ENCODE measurements around the gene SCO2. TPM values are rescaled to one million over a fixed set of nuclear protein-coding genes. Genes with fewer than 3 reads are reported as not detected.
A peak's percentile ranks its signal among the peaks of the same experiment; 100 is the strongest.

SCO2 gene
- total RNA-seq, 1 donor from 2014 or later: 14.8 TPM

DNA sequence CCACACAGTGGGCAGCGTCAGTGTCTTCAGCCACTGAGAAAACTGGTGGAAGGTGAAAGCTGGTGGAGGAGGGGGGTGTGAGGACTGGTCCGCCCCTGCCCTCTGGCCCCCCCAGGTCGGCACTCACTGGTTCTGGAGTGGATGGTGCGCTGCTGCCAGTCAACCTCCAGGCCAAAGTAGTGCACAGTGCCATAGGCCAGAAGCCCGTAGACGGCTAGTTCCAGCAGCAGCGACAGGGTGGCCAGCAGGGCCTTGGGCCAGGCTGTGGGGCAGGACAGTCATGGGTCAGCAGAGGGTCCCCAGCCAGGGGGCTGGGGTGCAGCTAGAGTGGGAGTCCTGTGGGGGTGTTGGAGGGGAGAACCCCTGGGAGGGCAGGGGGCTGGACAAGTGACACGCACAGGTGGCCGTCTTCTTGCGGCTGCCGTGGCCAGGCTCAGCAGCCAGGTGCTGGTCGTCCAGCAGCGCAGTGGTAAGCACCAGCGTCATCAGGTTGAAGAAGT is 20.1 kb downstream of the SCO2 start:
- H3K36me3 Mint-ChIP-seq (ENCODE audit: low read depth): peaks cover 7% of the 10 kb centered on the region
- no peaks in the 10 kb centered on the region for H3K9me3 Mint-ChIP-seq
- peaks cover 13% of the 10 kb centered on the region for H3K4me1 Mint-ChIP-seq (ENCODE audit: low read depth)
- H3K27ac Mint-ChIP-seq: no peak overlapping the region
- intact Hi-C loops (cut with micrococcal nuclease): no loop called here
- H3K27me3 Mint-ChIP-seq (ENCODE audit: insufficient read depth): no peaks in the 10 kb centered on the region
- no peak for DNase-seq (ENCODE audit: low spot score)
- H3K4me3 Mint-ChIP-seq: peak overlapping the region; percentile 59

DNA sequence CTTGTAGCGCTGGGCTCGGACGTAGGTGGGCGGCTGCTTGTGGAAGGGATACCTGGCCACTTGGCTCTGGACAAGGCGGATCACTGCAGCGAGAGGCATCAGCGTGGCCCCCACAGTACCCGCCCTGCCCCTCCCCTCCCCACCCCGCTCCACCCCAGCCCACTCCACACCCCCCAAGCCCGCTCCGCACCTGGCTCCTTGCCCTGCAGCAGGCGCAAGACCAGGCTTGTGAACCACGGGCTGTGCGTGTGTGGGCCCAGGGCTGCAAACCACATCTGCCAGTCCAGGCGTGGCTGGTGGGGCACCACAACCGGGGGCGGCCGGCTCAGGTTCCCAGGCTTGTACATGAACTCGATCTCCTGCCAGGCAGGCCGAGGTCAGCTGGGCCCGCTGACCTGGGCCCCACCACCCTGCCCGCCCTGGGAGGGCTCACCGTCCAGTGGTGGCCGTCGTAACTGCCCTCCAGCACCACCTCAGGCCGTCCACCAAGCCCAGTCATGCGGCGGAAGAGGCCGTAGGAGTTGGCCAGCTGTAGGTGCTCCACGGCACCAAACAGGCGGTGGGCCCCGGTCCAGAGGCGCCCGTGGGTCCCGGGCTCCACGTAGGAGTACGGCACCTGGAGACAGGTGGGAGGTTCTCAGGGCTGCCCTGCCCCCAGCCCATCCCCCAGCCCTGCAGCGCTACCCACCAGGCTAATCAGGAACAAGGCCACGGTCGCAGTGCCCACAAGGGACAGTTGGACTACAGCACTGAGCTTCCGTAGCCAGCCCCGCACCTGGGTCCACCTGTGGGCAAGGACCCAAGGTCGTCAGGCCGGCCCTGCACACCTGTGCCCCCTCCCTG is 20.8 kb downstream of the SCO2 start:
- Mint-ChIP-seq H3K4me1 (ENCODE audit: low read depth) (peaks cover 11% of the 10 kb centered on the region), H3K9me3 (no peaks in the 10 kb centered on the region), H3K36me3 (ENCODE audit: low read depth) (peaks cover 7% of the 10 kb centered on the region), H3K27ac (no peak overlapping the region), H3K27me3 (ENCODE audit: insufficient read depth) (no peaks in the 10 kb centered on the region), H3K4me3 (peak overlapping the region; percentile 59)
- no peak for DNase-seq (ENCODE audit: low spot score)
- intact Hi-C loops (cut with micrococcal nuclease): no loop called here

DNA sequence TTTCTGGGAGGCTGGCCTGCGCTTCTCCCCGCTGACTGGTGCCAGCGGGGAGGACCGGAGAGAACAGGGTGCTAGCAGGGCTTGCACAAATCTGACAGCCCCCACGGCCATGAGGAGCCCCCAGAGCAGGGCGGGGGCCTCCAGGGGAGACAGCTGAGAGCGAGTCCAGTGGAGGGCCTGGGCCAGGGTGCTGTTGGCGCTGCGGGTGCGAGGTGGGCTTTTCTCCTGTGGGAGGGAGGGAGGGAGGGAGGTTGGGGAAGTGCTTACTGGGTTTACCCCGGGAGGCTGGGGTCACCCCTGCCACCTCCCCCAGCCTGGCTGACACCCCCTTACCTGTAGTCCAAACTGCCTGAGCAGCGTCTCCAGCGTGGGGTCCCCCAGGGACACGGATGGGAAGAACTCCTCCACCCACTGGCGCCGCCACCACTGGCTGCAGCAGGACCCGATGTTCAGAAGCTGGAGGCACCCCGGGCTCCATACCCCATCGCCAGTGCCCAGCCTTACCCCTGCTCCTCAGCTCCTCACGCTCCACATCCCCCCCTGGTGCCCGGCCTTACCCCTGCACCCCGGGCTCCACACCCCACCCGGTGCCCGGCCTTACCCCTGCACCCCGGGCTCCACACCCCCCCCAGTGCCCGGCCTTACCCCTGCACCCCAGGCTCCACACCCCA is 21.8 kb downstream of the SCO2 start:
- peaks cover 4% of the 10 kb centered on the region for H3K36me3 Mint-ChIP-seq (ENCODE audit: low read depth)

DNA sequence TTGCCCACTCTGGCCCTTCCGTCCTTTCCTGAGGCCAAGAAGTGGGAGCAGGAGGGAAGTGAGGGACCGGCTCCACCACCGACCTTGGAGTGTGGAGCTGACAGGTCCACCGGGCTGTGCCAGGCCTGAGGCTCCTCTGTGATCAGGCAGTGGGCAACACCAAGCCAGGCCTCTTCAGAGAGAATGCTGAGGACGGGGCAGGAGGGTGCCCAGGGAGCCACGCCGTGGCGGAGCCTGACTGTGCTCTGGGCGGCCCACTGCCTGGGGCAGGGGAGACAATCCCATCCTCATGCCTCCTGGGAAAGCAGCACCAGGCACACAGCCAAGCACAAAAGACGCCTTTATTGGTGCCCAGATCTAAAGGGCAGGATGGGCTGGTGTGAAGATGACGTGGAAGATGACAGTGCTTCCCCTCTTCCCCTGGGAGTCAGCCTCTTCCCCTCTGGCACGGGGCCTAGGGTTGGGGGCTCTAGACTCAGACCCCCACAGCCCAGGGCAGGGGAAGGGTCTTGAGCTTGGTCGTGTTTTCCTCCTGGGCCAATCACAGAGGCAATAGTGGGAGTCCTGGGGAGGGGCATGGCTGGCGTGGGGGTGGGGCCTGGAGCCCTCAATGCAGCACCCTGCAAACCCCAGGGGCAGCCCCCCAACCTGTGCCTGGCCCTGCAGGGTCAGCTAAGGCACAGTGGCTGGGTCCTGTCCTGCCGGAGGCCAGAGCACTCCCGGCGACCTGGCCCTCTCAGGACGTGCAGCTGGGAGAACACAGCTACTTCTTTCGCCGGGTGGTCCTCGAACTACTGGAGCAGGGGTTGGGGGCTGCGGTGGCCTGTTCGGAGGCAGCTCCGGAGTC is 22.5 kb downstream of the SCO2 start:
- no peak overlapping the region for H3K27ac Mint-ChIP-seq
- peaks cover 10% of the 10 kb centered on the region for H3K4me1 Mint-ChIP-seq (ENCODE audit: low read depth)
- H3K9me3 Mint-ChIP-seq: no peaks in the 10 kb centered on the region
- H3K36me3 Mint-ChIP-seq (ENCODE audit: low read depth): peaks cover 4% of the 10 kb centered on the region
- no peak overlapping the region for H3K4me3 Mint-ChIP-seq
- intact Hi-C loops (cut with micrococcal nuclease): no loop called here
- peaks cover 3% of the 10 kb centered on the region for H3K27me3 Mint-ChIP-seq (ENCODE audit: insufficient read depth)
- no peak for DNase-seq (ENCODE audit: low spot score)

More for the DNA sequence above, 21.8 kb downstream of the SCO2 start:
- no peaks in the 10 kb centered on the region for H3K27me3 Mint-ChIP-seq (ENCODE audit: insufficient read depth)
- DNase-seq (ENCODE audit: low spot score): no peak
- H3K4me1 Mint-ChIP-seq (ENCODE audit: low read depth): peaks cover 4% of the 10 kb centered on the region
- H3K4me3 Mint-ChIP-seq: no peak overlapping the region
- intact Hi-C loops (cut with micrococcal nuclease): no loop called here
- no peak overlapping the region for H3K27ac Mint-ChIP-seq
- H3K9me3 Mint-ChIP-seq: no peaks in the 10 kb centered on the region

DNA sequence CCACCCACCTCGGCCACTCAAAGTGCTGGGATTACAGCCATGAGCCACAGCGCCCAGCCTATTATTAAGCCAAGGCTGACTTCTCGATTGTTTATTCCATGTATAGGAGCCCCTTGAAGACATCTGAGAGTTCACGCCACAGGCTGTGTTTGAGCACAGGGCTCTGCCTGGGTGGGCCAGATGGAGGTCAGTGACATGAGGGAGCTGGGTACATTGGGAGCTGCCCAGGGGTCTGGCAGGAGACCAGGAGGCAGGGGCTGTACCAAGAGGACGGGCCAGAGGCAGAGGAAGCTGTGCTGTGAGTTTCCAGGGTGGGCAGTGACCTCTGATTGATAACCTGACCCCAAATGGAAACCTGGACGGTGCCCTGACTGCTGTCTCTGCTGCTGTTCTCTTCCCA is 23.3 kb downstream of the SCO2 start:
- intact Hi-C loops (cut with micrococcal nuclease): no loop called here
- Mint-ChIP-seq H3K9me3 (no peaks in the 10 kb centered on the region), H3K36me3 (ENCODE audit: low read depth) (peaks cover 4% of the 10 kb centered on the region), H3K27me3 (ENCODE audit: insufficient read depth) (peaks cover 5% of the 10 kb centered on the region), H3K4me1 (ENCODE audit: low read depth) (peaks cover 10% of the 10 kb centered on the region), H3K4me3 (no peak overlapping the region), H3K27ac (no peak overlapping the region)
- DNase-seq (ENCODE audit: low spot score): no peak

DNA sequence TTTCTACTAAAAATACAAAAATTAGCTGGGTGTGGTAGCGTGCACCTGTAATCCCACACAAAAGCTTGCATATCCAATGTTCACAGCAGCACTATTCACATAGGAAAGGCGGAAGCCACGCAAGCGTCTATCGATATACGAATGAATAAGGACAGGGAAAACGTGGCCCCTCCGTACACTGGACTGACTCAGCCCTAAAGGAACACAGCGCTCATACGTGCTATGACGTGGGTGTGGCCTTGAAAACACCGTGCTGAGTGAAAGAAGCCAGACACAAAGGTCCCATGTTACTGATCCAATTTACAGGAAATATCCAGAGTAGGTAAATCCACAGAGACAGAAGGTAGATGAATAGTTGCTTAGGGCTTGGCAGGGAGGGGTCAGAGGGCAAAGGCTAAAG is 24.9 kb downstream of the SCO2 start:
- Mint-ChIP-seq H3K27me3 (ENCODE audit: insufficient read depth) (peaks cover 7% of the 10 kb centered on the region), H3K4me3 (no peak overlapping the region), H3K27ac (no peak overlapping the region), H3K9me3 (no peaks in the 10 kb centered on the region), H3K4me1 (ENCODE audit: low read depth) (peaks cover 10% of the 10 kb centered on the region), H3K36me3 (ENCODE audit: low read depth) (no peaks in the 10 kb centered on the region)
- DNase-seq (ENCODE audit: low spot score): no peak
- intact Hi-C loops (cut with micrococcal nuclease): no loop called here

DNA sequence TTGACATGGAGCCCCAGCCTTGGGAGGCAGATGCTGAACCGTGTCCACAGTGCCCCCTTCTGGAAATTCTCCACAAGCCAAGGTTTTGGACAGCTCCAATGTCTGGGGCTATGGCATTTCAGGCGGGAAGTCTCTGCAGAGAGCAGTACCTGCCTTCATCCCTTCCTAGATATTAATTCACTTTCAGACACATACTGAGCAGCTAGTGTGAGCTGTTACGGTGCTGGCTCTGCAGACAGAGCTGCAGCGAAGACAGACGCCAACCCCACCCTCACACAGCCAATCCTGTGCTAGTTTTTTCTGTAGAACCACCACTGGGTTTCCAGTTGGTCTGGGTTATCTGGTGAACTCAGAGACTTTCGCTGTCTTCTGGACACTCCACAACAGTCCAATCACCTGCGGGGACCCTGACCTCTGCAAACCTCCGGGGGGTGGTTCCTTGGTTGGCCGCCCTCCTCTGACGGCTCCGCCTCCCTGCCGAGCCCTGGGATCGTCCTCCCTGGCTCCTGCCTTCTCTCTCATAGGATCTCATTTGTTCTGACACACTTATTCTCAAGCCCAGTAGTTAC is 27.0 kb downstream of the SCO2 start:
- Mint-ChIP-seq H3K4me1 (ENCODE audit: low read depth) (peaks cover 10% of the 10 kb centered on the region), H3K9me3 (no peaks in the 10 kb centered on the region), H3K27ac (no peak overlapping the region), H3K36me3 (ENCODE audit: low read depth) (no peaks in the 10 kb centered on the region), H3K4me3 (no peak overlapping the region), H3K27me3 (ENCODE audit: insufficient read depth) (peaks cover 10% of the 10 kb centered on the region)
- DNase-seq (ENCODE audit: low spot score): peak; percentile 61
- intact Hi-C loops (cut with micrococcal nuclease): loop anchor here (2.0 to 5.0 kb wide), 3 partner anchors 42 to 350 kb away; no protein-coding TSS in a partner anchor

DNA sequence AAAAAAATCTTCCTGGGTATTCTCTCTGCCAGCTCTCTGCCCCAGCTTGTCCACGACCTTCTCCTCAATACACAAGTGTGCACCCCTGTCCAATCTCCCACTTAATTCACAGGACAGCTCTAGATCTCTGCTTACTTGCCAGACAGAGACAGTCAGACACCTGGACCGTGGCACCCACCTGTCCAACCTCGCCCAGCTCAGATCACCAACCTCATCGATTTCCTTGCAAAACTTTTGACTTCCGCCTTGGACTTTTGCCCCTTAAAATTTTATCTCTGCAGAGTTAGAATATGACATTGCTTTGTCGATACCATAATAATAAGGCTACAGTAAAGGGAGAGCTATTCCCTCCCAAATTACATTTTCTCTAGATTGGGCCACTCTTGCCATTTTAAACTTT is 28.3 kb downstream of the SCO2 start:
- no peaks in the 10 kb centered on the region for H3K9me3 Mint-ChIP-seq
- DNase-seq (ENCODE audit: low spot score): no peak
- peaks cover 13% of the 10 kb centered on the region for H3K27me3 Mint-ChIP-seq (ENCODE audit: insufficient read depth)
- no peak overlapping the region for H3K4me3 Mint-ChIP-seq
- H3K27ac Mint-ChIP-seq: no peak overlapping the region
- intact Hi-C loops (cut with micrococcal nuclease): loop anchor here (5.0 kb wide), 1 partner anchor 255 kb away; no protein-coding TSS in a partner anchor
- H3K4me1 Mint-ChIP-seq (ENCODE audit: low read depth): peaks cover 10% of the 10 kb centered on the region
- no peaks in the 10 kb centered on the region for H3K36me3 Mint-ChIP-seq (ENCODE audit: low read depth)

DNA sequence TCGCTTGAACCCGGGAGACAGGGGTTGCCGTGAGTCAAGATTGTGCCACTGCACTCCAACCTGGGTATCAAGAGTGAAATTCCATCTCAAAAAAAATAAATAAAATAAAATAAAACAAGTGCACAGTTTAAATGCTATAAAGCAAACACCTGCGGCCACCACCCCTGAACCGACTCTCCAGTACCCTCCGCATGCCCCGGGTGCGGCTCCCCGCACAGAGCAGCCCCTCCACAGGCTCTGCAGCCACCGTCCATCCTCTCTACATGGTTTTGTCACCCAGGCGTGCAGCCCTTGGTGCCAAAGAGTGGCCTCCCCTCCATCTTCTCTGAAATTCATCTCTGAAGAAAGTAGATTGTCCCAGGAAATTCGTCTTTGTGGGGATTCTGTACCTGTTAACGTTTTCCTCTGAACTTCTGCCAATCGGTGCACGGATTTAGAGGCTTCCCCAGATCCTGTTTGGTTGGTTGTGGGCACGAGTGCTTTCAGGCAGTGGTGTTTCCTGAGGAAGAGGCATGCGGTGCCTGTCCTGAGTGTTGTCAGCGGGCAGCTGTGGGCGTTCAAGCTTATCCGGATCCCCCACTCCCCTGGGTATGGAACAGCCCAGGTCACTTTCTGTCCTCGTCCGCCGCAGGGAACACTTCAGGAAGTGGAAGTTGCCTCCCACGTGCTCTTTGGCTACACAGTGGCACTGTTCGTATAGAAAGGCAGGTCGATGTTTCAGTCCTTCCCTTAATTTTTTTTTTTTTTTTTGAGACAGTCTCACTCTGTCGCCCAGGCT is 34.7 kb downstream of the SCO2 start:
- DNase-seq (ENCODE audit: low spot score): no peak
- Mint-ChIP-seq H3K36me3 (ENCODE audit: low read depth) (no peaks in the 10 kb centered on the region), H3K27ac (peak overlapping the region; percentile 49), H3K9me3 (no peaks in the 10 kb centered on the region), H3K4me3 (no peak overlapping the region), H3K27me3 (ENCODE audit: insufficient read depth) (peaks cover 8% of the 10 kb centered on the region), H3K4me1 (ENCODE audit: low read depth) (peaks cover 7% of the 10 kb centered on the region)
- intact Hi-C loops (cut with micrococcal nuclease): no loop called here

DNA sequence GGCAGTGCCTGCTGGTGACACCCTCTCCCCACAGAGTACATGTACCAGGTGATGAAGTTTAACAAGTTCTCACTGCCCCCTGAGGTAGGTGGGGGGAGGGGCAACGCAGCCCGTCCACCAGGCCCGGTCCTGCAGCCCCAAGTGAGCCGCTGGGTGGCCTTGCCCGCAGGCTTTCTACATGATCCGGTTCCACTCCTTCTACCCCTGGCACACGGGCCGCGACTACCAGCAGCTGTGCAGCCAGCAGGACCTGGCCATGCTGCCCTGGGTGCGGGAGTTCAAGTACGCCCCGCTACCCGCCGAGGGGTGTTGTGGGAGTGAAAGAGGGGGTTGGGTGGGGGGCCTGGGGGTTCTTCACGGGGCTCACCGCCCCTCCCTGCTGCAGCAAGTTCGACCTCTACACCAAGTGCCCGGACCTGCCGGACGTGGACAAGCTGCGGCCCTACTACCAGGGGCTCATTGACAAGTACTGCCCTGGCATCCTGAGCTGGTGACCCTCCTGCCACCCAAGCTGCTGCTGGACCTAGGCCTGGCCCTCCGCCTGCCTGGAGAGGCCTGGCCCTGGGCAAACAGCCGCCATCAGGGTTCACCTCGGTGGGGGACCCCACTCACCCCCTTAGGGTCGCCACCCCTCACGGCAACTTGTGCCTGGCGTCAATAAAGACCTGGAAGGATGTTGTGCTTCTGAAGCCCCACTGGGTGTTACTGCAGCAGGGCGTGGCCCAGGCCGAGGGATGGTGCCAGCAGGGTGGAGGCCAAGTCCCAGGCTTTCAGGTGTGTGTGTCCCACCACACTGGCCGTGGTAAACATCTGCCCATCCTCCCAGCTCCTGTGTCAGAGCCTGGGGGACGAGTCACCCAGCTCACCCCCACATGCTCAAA is 35.8 kb downstream of the SCO2 start:
- H3K4me1 Mint-ChIP-seq (ENCODE audit: low read depth): peaks cover 7% of the 10 kb centered on the region
- no peaks in the 10 kb centered on the region for H3K36me3 Mint-ChIP-seq (ENCODE audit: low read depth)
- no peak overlapping the region for H3K4me3 Mint-ChIP-seq
- H3K9me3 Mint-ChIP-seq: no peaks in the 10 kb centered on the region
- H3K27ac Mint-ChIP-seq: no peak overlapping the region
- intact Hi-C loops (cut with micrococcal nuclease): no loop called here
- no peak for DNase-seq (ENCODE audit: low spot score)
- H3K27me3 Mint-ChIP-seq (ENCODE audit: insufficient read depth): peaks cover 6% of the 10 kb centered on the region

DNA sequence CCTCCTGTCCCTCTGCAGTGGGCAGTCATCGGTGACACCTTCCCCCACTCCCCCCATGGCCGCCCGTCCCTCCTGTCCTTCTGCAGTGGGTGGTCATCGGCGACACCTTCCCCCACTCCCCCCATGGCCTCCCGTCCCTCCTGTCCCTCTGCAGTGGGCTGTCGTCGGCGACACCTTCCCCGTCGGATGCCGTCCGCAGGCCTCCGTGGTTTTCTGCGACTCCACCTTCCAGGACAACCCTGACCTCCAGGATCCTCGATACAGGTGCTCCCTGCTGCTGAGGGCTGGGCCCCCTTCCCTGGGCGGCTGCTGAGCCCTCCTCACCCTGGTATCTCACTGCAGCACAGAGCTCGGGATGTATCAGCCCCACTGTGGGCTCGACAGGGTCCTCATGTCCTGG is 36.5 kb downstream of the SCO2 start:
- intact Hi-C loops (cut with micrococcal nuclease): no loop called here
- no peaks in the 10 kb centered on the region for H3K36me3 Mint-ChIP-seq (ENCODE audit: low read depth)
- H3K27me3 Mint-ChIP-seq (ENCODE audit: insufficient read depth): peaks cover 6% of the 10 kb centered on the region
- H3K4me3 Mint-ChIP-seq: no peak overlapping the region
- H3K27ac Mint-ChIP-seq: no peak overlapping the region
- H3K9me3 Mint-ChIP-seq: no peaks in the 10 kb centered on the region
- H3K4me1 Mint-ChIP-seq (ENCODE audit: low read depth): peaks cover 7% of the 10 kb centered on the region
- DNase-seq (ENCODE audit: low spot score): no peak
